ENCODE results near the gene NDUFS6. TPM values are rescaled to one million over a fixed set of nuclear protein-coding genes. Genes with fewer than 3 reads are reported as not detected.
"Not testable (repeated sequence)": the region's sequence is repeated elsewhere in the genome, so short reads cannot be mapped to it uniquely, and the experiment has no call there.

NDUFS6 gene
- total and polyA plus RNA-seq, 2 donors (not counting 1 experiment from before 2014, with no cell fraction given) = 21.8 to 68.5 TPM

DNA sequence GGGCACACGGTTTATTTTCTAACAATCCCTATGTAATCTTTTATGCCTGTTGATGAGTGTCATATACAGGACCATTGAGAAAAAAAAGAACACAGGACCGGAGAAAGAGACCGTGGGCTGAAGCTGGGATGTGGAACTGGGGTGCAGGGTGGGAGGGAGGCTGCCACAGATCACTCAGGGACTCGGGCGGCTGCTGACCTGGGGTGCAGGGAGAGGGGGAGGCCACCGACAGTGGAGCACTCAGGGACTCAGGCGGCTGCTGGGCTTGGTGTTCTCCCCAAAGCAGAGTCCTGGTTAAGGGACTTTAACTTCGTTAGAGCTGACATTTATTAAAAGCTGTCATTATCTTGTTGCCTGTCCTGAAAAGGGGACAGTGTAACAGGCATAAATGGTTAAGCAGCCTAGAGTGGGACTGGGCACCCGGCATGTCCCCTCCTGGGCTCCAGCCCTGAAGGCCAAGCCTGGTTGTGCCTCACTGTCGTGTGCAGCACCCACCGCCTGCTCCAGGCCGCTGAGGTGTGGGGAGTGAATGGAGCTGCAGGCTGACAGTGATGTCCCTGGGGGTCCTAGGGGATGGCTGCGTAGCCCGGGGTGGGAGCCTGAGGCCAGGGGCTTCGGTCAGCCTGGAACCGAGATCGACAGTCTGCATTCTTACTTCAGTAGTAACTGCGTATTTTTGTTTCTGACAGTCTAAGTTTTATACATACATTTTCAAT is 14.0 kb downstream of the NDUFS6 start:
- TF ChIP-seq CTCF (conservative IDR thresholded peaks at IDR 0.05 in 1 of 2, IDR thresholded peaks at IDR 0.05 in 1 of 2; ENCODE audit: low read depth in 1 of 2, low read length in 2 of 2) (no peak), EZH2 (IDR thresholded peaks at IDR 0.05; ENCODE audit: low read length, missing control alignments) (no peak)
- Histone ChIP-seq H4K20me1 (ENCODE audit: control insufficient read depth, extremely low read depth, insufficient read depth, low read length) (no peaks in the 10 kb centered on the region), H3K4me3 (replicated peaks in 1 of 4; ENCODE audit: control extremely low read depth in 1 of 4, insufficient read depth in 1 of 4, low read depth in 3 of 4, low read length in 4 of 4) (no peak overlapping the region), H3K4me1 (ENCODE audit: control insufficient read depth, extremely low read depth, insufficient read depth, low read length) (no peaks in the 10 kb centered on the region), H3K79me2 (ENCODE audit: control insufficient read depth, insufficient read depth, low read length) (peaks cover 4% of the 10 kb centered on the region), H3K36me3 (ENCODE audit: control insufficient read depth, insufficient read depth, low read length) (peaks cover 20% of the 10 kb centered on the region), H3K4me2 (ENCODE audit: extremely low read depth, insufficient read depth, low read length) (no peak overlapping the region), H3K9me3 (ENCODE audit: control insufficient read depth, insufficient read depth, low read depth, low read length) (no peaks in the 10 kb centered on the region), H2AFZ (ENCODE audit: low read length) (no peak overlapping the region), H3K27me3 (ENCODE audit: control insufficient read depth, insufficient read depth, low read length) (no peaks in the 10 kb centered on the region), H3K9ac (ENCODE audit: insufficient read depth, low read length) (no peak overlapping the region), H3K27ac (ENCODE audit: insufficient read depth, low read length) (no peak overlapping the region)
- DNase-seq (ENCODE audit: low read depth in 2 of 2) = no peak

GRCh38 chr5:1815881-1816292 is 14.7 kb downstream of the NDUFS6 start:
- Histone ChIP-seq H3K27ac (ENCODE audit: insufficient read depth, low read length) (no peak overlapping the region), H3K4me2 (ENCODE audit: extremely low read depth, insufficient read depth, low read length) (no peak overlapping the region), H3K9ac (ENCODE audit: insufficient read depth, low read length) (no peak overlapping the region), H2AFZ (ENCODE audit: low read length) (no peak overlapping the region), H3K79me2 (ENCODE audit: control insufficient read depth, insufficient read depth, low read length) (peaks cover 3% of the 10 kb centered on the region), H3K4me3 (replicated peaks in 1 of 4; ENCODE audit: control extremely low read depth in 1 of 4, insufficient read depth in 1 of 4, low read depth in 3 of 4, low read length in 4 of 4) (no peak overlapping the region), H3K36me3 (ENCODE audit: control insufficient read depth, insufficient read depth, low read length) (peaks cover 20% of the 10 kb centered on the region), H4K20me1 (ENCODE audit: control insufficient read depth, extremely low read depth, insufficient read depth, low read length) (no peaks in the 10 kb centered on the region), H3K9me3 (ENCODE audit: control insufficient read depth, insufficient read depth, low read depth, low read length) (no peaks in the 10 kb centered on the region), H3K27me3 (ENCODE audit: control insufficient read depth, insufficient read depth, low read length) (no peaks in the 10 kb centered on the region), H3K4me1 (ENCODE audit: control insufficient read depth, extremely low read depth, insufficient read depth, low read length) (no peaks in the 10 kb centered on the region)
- no peak for TF ChIP-seq EZH2 (IDR thresholded peaks at IDR 0.05; ENCODE audit: low read length, missing control alignments)
- TF ChIP-seq CTCF (conservative IDR thresholded peaks at IDR 0.05 in 1 of 2, IDR thresholded peaks at IDR 0.05 in 1 of 2; ENCODE audit: low read depth in 1 of 2, low read length in 2 of 2) = no peak
- no peak for DNase-seq (ENCODE audit: low read depth in 2 of 2)

- H3K9ac ChIP-seq (ENCODE audit: insufficient read depth, low read length); H3K27me3 ChIP-seq (ENCODE audit: control insufficient read depth, insufficient read depth, low read length); H3K4me1 ChIP-seq (ENCODE audit: control insufficient read depth, extremely low read depth, insufficient read depth, low read length); H3K27ac ChIP-seq (ENCODE audit: insufficient read depth, low read length); H4K20me1 ChIP-seq (ENCODE audit: control insufficient read depth, extremely low read depth, insufficient read depth, low read length); H3K9me3 ChIP-seq (ENCODE audit: control insufficient read depth, insufficient read depth, low read depth, low read length); H3K79me2 ChIP-seq (ENCODE audit: control insufficient read depth, insufficient read depth, low read length); H3K4me3 ChIP-seq (replicated peaks in 1 of 4; ENCODE audit: control extremely low read depth in 1 of 4, insufficient read depth in 1 of 4, low read depth in 3 of 4, low read length in 4 of 4); DNase-seq (ENCODE audit: low read depth in 2 of 2); H2AFZ ChIP-seq (ENCODE audit: low read length); H3K4me2 ChIP-seq (ENCODE audit: extremely low read depth, insufficient read depth, low read length): not testable (repeated sequence)
- H3K36me3 ChIP-seq (ENCODE audit: control insufficient read depth, insufficient read depth, low read length) = peaks cover 20% of the 10 kb centered on the region
Measured at GRCh38 chr5:1816495-1817089, 15.4 kb downstream of the NDUFS6 start.

Measured in fibroblast of lung (primary cell).